HCT116 (cell line): Measurements from ENCODE around the gene ENHO. TPM values are rescaled to one million over a fixed set of nuclear protein-coding genes. Genes with fewer than 3 reads are reported as not detected.

Source experiments
- ATAC-seq: fragments of 200-7000 bp; cut with Tn5 transposase; 2 replicates; pipeline ENCODE4 v1.9.1; 2020; ENCODE audit warnings: mild to moderate bottlenecking, moderate library complexity
- BruUV-seq: library from RNA; stranded (reverse); fragments of 400-500 nt; replicated peaks from 2 replicates; lab custom pipeline; 2021; lab: Mats Ljungman, UMichigan
- CTCF ChIA-PET: fragments of 300-600 bp; sonication (Branson Sonifier 250); formaldehyde crosslinking; loops from one replicate; lab custom pipeline; 2021; ENCODE audit warnings: antibody characterized with exemption; lab: Charles Lee
- POLR2A ChIA-PET: fragments of 300-600, 350-600 bp; sonication (Branson Sonifier 250); formaldehyde crosslinking; loops from one replicate; lab custom pipeline; 2021; ENCODE audit warnings: antibody characterized with exemption; lab: Charles Lee
- RAD21 ChIA-PET, 2 experiments: fragments of 300-600 bp; sonication (Branson Sonifier 250); formaldehyde crosslinking; loops; one replicate each; lab custom pipeline; 2023; ENCODE audit warnings: low total read pairs in 2 of 2; ENCODE audit not compliant: uncharacterized antibody in 2 of 2, unreplicated experiment in 2 of 2, low non-redundant PET in 1 of 2; lab: Charles Lee
- DNase-seq: peaks from one replicate; pipeline ENCODE4 v3.0.0-alpha.2; 2010; ENCODE audit warnings: low read depth, low spot score
- H2AFZ ChIP-seq: fragments of 200-600 bp; shearing (Covaris generic), sonication (generic); 2 replicates; pipeline ENCODE4 v1.6.1; 2017; ENCODE audit warnings: low read depth, mixed run types, mixed read lengths, antibody characterized with exemption, low read length; ENCODE audit not compliant: poor library complexity, severe bottlenecking
- H3K27ac ChIP-seq: 2 replicates; pipeline ENCODE4 v1.5.1; 2012; ENCODE audit warnings: low read depth, low read length
- H3K27me3 ChIP-seq: fragments of 200-600 bp; sonication (generic); 2 replicates; pipeline ENCODE4 v1.6.1; 2016; ENCODE audit warnings: mixed run types, low read length, mixed read lengths; ENCODE audit not compliant: insufficient read depth
- H3K36me3 ChIP-seq, 2 experiments: fragments of 200-500 bp in 1 of 2; fragments of 200-600 bp in 1 of 2; sonication (Bioruptor generic) in 1 of 2; sonication (generic) in 1 of 2; 2 replicates each; pipeline versions ENCODE4 v1.5.1 to v1.6.1; 2014 to 2016; ENCODE audit warnings: low read length in 2 of 2, inconsistent platforms in 1 of 2, mixed read lengths in 1 of 2, mixed run types in 1 of 2; ENCODE audit not compliant: insufficient read depth in 2 of 2, control insufficient read depth in 1 of 2
- H3K4me1 ChIP-seq, 2 experiments: fragments of 200-600 bp in 1 of 2; sonication (generic) in 1 of 2; 2 replicates each; pipeline versions ENCODE4 v1.5.1 to v1.6.1; 2012 to 2017; ENCODE audit warnings: low read length in 2 of 2, inconsistent platforms in 1 of 2, mild to moderate bottlenecking in 1 of 2, mixed read lengths in 1 of 2, mixed run types in 1 of 2, moderate library complexity in 1 of 2; ENCODE audit not compliant: insufficient read depth in 2 of 2, control insufficient read depth in 1 of 2
- H3K4me2 ChIP-seq: fragments of 200-600 bp; sonication (generic); 2 replicates; pipeline ENCODE4 v1.6.1; 2017; ENCODE audit warnings: mixed run types, low read length, mixed read lengths
- H3K4me3 ChIP-seq, 2 experiments: fragments of 200-600 bp in 1 of 2; sonication (generic) in 1 of 2; replicated peaks in 1 of 2; 2 replicates each; pipeline ENCODE4 v1.5.1; 2011 to 2016; ENCODE audit warnings: low read length in 2 of 2, control low read depth in 1 of 2, low read depth in 1 of 2, mild to moderate bottlenecking in 1 of 2, mixed read lengths in 1 of 2, mixed run types in 1 of 2
- H3K79me2 ChIP-seq: fragments of 200-600 bp; sonication (generic); 2 replicates; pipeline ENCODE4 v1.6.1; 2017; ENCODE audit warnings: mild to moderate bottlenecking, mixed run types, low read length, moderate library complexity, mixed read lengths; ENCODE audit not compliant: insufficient read depth
- H3K9ac ChIP-seq: fragments of 200-600 bp; sonication (generic); 2 replicates; pipeline ENCODE4 v1.6.1; 2016; ENCODE audit warnings: low read length, mixed read lengths
- H3K9me2 ChIP-seq: fragments of 200-600 bp; sonication (generic), shearing (Covaris generic); 2 replicates; pipeline ENCODE4 v1.6.1; 2017; ENCODE audit warnings: mixed run types, mild to moderate bottlenecking, moderate library complexity; ENCODE audit not compliant: insufficient read depth
- H3K9me3 ChIP-seq, 2 experiments: fragments of 200-500 bp in 1 of 2; fragments of 200-600 bp in 1 of 2; sonication (Bioruptor generic) in 1 of 2; sonication (generic) in 1 of 2; 2 replicates each; pipeline ENCODE4 v1.6.1; 2014 to 2017; ENCODE audit warnings: low read length in 2 of 2, mixed read lengths in 2 of 2, inconsistent platforms in 1 of 2, low read depth in 1 of 2, mild to moderate bottlenecking in 1 of 2, mixed run types in 1 of 2, moderate library complexity in 1 of 2; ENCODE audit not compliant: control insufficient read depth in 1 of 2, insufficient read depth in 1 of 2
- H4K20me1 ChIP-seq: fragments of 200-600 bp; sonication (generic), shearing (Covaris generic); 2 replicates; pipeline ENCODE4 v1.6.1; 2017; ENCODE audit warnings: mixed run types, mild to moderate bottlenecking, moderate library complexity; ENCODE audit not compliant: insufficient read depth
- CBX3 ChIP-seq: IDR thresholded peaks from 2 replicates; pipeline ENCODE4 v1.6.1; 2012; ENCODE audit warnings: low read depth
- CTCF ChIP-seq, 3 experiments: fragments of 200-600 bp in 1 of 3; sonication (generic) in 1 of 3; IDR thresholded peaks in 2 of 3; conservative IDR thresholded peaks in 1 of 3; 2 replicates each; pipeline ENCODE4 v1.5.1; 2012 to 2017; ENCODE audit warnings: low read depth in 2 of 3, low read length in 2 of 3, antibody characterized with exemption in 1 of 3, borderline replicate concordance in 1 of 3, control low read depth in 1 of 3, mild to moderate bottlenecking in 1 of 3, mixed read lengths in 1 of 3, mixed run types in 1 of 3, moderate library complexity in 1 of 3; ENCODE audit not compliant: insufficient read depth in 1 of 3
- ELF1 ChIP-seq: IDR thresholded peaks from 2 replicates; pipeline ENCODE4 v1.6.1; 2012; ENCODE audit warnings: low read depth, borderline replicate concordance
- EZH2 ChIP-seq: fragments of 200-600 bp; sonication (generic); IDR thresholded peaks from 2 replicates; pipeline ENCODE4 v1.6.1; 2017; ENCODE audit warnings: antibody characterized with exemption, mixed run types
- EZH2phosphoT487 ChIP-seq: fragments of 200-600 bp; IDR thresholded peaks from 2 replicates; pipeline ENCODE4 v1.6.1; 2018; ENCODE audit warnings: antibody characterized with exemption, borderline replicate concordance
- POLR2AphosphoS5 ChIP-seq: IDR thresholded peaks from 2 replicates; pipeline ENCODE4 v1.6.1; 2011; ENCODE audit warnings: mild to moderate bottlenecking, low read depth, low read length, moderate library complexity
- REST ChIP-seq: IDR thresholded peaks from 2 replicates; pipeline ENCODE4 v1.6.1; 2012; ENCODE audit warnings: low read depth
- SIN3A ChIP-seq: IDR thresholded peaks from 2 replicates; pipeline ENCODE4 v1.6.1; 2012; ENCODE audit warnings: low read depth
- SP1 ChIP-seq: IDR thresholded peaks from 2 replicates; pipeline ENCODE4 v1.6.1; 2012; ENCODE audit warnings: low read depth
- SRF ChIP-seq: IDR thresholded peaks from 2 replicates; pipeline ENCODE4 v1.6.1; 2012; ENCODE audit warnings: low read depth
- TCF7L2 ChIP-seq: IDR thresholded peaks from 2 replicates; pipeline ENCODE4 v1.7.0; 2011; ENCODE audit warnings: borderline replicate concordance, inconsistent platforms; ENCODE audit not compliant: insufficient read depth, insufficient read length; ENCODE audit errors: extremely low read depth
- ZFX ChIP-seq: fragments of 450-650 bp; IDR thresholded peaks from 2 replicates; pipeline ENCODE4 v1.6.1; 2017
- ZNF274 ChIP-seq: fragments of 200-500 bp; sonication (Bioruptor generic); IDR thresholded peaks from 2 replicates; pipeline ENCODE4 v1.6.1; 2014; ENCODE audit warnings: mild to moderate bottlenecking, low read depth, low read length, inconsistent platforms
- intact Hi-C: fragments of 100-400 bp; cut with micrococcal nuclease; formaldehyde crosslinking; loops from 2 replicates; pipeline ENCODE4 v1.10.0; 2022
- total RNA-seq: library from RNA; stranded (reverse); gene quantifications from one replicate; pipeline ENCODE4 v1.2.1, GENCODE V29; 2021; ENCODE audit not compliant: unreplicated experiment

ENHO gene
- total RNA-seq, 1 experiment from 2014 or later: 6.1 TPM

GRCh38 chr9:34552986-34553385, 30.2 kb upstream of the ENHO start (continued):
- TF ChIP-seq CTCF (IDR thresholded peaks at IDR 0.05 in 2 of 3, conservative IDR thresholded peaks at IDR 0.05 in 1 of 3; ENCODE audit: borderline replicate concordance in 1 of 3, insufficient read depth in 1 of 3, low read depth in 2 of 3, low read length in 2 of 3) (no peak), REST (no peak), ZNF274 (no peak)

GRCh38 chr9:34552606-34552981, 29.8 kb upstream of the ENHO start:
- intact Hi-C loops: no loop called here
- ChIA-PET RAD21 (interaction anchor here in 1 of 2 experiments (1.1 kb wide), 1 partner anchor 51 kb away, joined by 3 read pairs; no protein-coding TSS in a partner anchor), CTCF (no interaction called here), POLR2A (no interaction called here)
- Histone ChIP-seq H3K27me3 (no peaks in the 10 kb centered on the region), H3K9me3 (no peaks in the 10 kb centered on the region), H4K20me1 (no peaks in the 10 kb centered on the region), H3K4me1 (peaks cover 0 to 3% of the 10 kb centered on the region in 2 experiments; a peak in 1 of 4 replicates), H3K27ac (no peak overlapping the region), H3K9ac (no peak overlapping the region), H3K9me2 (no peaks in the 10 kb centered on the region), H3K36me3 (no peaks in the 10 kb centered on the region), H3K79me2 (no peaks in the 10 kb centered on the region), H3K4me2 (no peak overlapping the region), H3K4me3 (no peak overlapping the region), H2AFZ (no peak overlapping the region)
- BruUV-seq: no TSS peak
- DNase-seq (no peak), ATAC-seq (no peak)
- no peak for TF ChIP-seq CTCF (IDR thresholded peaks at IDR 0.05 in 2 of 3, conservative IDR thresholded peaks at IDR 0.05 in 1 of 3; ENCODE audit: borderline replicate concordance in 1 of 3, insufficient read depth in 1 of 3, low read depth in 2 of 3, low read length in 2 of 3)
- no peak for TF ChIP-seq ZFX
- no peak for TF ChIP-seq EZH2
- no peak for TF ChIP-seq REST
- no peak for TF ChIP-seq TCF7L2
- TF ChIP-seq EZH2phosphoT487: no peak
- TF ChIP-seq CBX3: no peak
- no peak for TF ChIP-seq SRF
- no peak for TF ChIP-seq SIN3A
- no peak for TF ChIP-seq ELF1
- no peak for TF ChIP-seq SP1
- TF ChIP-seq POLR2AphosphoS5: no peak
